Measurements from ENCODE around the gene CAMK1D.
"Not testable (repeated sequence)": the region's sequence is repeated elsewhere in the genome, so short reads cannot be mapped to it uniquely, and the experiment has no call there.

CAMK1D gene

GRCh38 chr10:12711350-12711708 is 362.0 kb downstream of the CAMK1D start:
- H3K36me3 ChIP-seq (ENCODE audit: control insufficient read depth, insufficient read depth, low read length) = no peaks in the 10 kb centered on the region
- H3K27me3 ChIP-seq (ENCODE audit: control insufficient read depth, insufficient read depth, low read length, poor library complexity, severe bottlenecking) = no peaks in the 10 kb centered on the region
- no peaks in the 10 kb centered on the region for H3K9me3 ChIP-seq (ENCODE audit: control insufficient read depth, low read length)
- no peak overlapping the region for H3K4me3 ChIP-seq (ENCODE audit: insufficient read depth, low read depth, low read length)
- H3K4me1 ChIP-seq (ENCODE audit: control insufficient read depth, insufficient read depth, low read length) = peaks cover 7% of the 10 kb centered on the region
- no peak overlapping the region for H3K27ac ChIP-seq (ENCODE audit: insufficient read depth, low read depth, low read length, poor library complexity, severe bottlenecking)
- 61 to 63% methylated on average over 6 of the region's 6 CpGs for WGBS, 2 experiments

GRCh38 chr10:12712293-12712983 is 363.1 kb downstream of the CAMK1D start:
- Histone ChIP-seq H3K9me3 (ENCODE audit: control insufficient read depth, low read length) (no peaks in the 10 kb centered on the region), H3K4me1 (ENCODE audit: control insufficient read depth, insufficient read depth, low read length) (peaks cover 3% of the 10 kb centered on the region), H3K27me3 (ENCODE audit: control insufficient read depth, insufficient read depth, low read length, poor library complexity, severe bottlenecking) (no peaks in the 10 kb centered on the region), H3K4me3 (ENCODE audit: insufficient read depth, low read depth, low read length) (no peak overlapping the region), H3K27ac (ENCODE audit: insufficient read depth, low read depth, low read length, poor library complexity, severe bottlenecking) (no peak overlapping the region), H3K36me3 (ENCODE audit: control insufficient read depth, insufficient read depth, low read length) (no peaks in the 10 kb centered on the region)
- 91 to 93% methylated on average over 7 to 10 of the region's 11 CpGs for WGBS, 2 experiments

- not testable (repeated sequence) for H3K4me1 ChIP-seq (ENCODE audit: control insufficient read depth, insufficient read depth, low read length); H3K4me3 ChIP-seq (ENCODE audit: insufficient read depth, low read depth, low read length); H3K9me3 ChIP-seq (ENCODE audit: control insufficient read depth, low read length); H3K36me3 ChIP-seq (ENCODE audit: control insufficient read depth, insufficient read depth, low read length); H3K27me3 ChIP-seq (ENCODE audit: control insufficient read depth, insufficient read depth, low read length, poor library complexity, severe bottlenecking); H3K27ac ChIP-seq (ENCODE audit: insufficient read depth, low read depth, low read length, poor library complexity, severe bottlenecking)
- 88 to 96% methylated on average over 6 of the region's 6 CpGs for WGBS, 2 experiments
Observed at GRCh38 chr10:12712984-12713316, 363.6 kb downstream of the CAMK1D start.

GRCh38 chr10:12716042-12716441 is 366.7 kb downstream of the CAMK1D start:
- Histone ChIP-seq H3K9me3 (ENCODE audit: control insufficient read depth, low read length) (no peaks in the 10 kb centered on the region), H3K4me1 (ENCODE audit: control insufficient read depth, insufficient read depth, low read length) (no peaks in the 10 kb centered on the region), H3K27me3 (ENCODE audit: control insufficient read depth, insufficient read depth, low read length, poor library complexity, severe bottlenecking) (no peaks in the 10 kb centered on the region), H3K36me3 (ENCODE audit: control insufficient read depth, insufficient read depth, low read length) (no peaks in the 10 kb centered on the region), H3K4me3 (ENCODE audit: insufficient read depth, low read depth, low read length) (no peak overlapping the region), H3K27ac (ENCODE audit: insufficient read depth, low read depth, low read length, poor library complexity, severe bottlenecking) (no peak overlapping the region)
- WGBS, 2 experiments = 86 to 93% methylated on average over 9 of the region's 9 CpGs

- Histone ChIP-seq H3K9me3 (ENCODE audit: control insufficient read depth, low read length) (no peaks in the 10 kb centered on the region), H3K36me3 (ENCODE audit: control insufficient read depth, insufficient read depth, low read length) (no peaks in the 10 kb centered on the region), H3K4me3 (ENCODE audit: insufficient read depth, low read depth, low read length) (no peak overlapping the region), H3K27me3 (ENCODE audit: control insufficient read depth, insufficient read depth, low read length, poor library complexity, severe bottlenecking) (no peaks in the 10 kb centered on the region), H3K4me1 (ENCODE audit: control insufficient read depth, insufficient read depth, low read length) (no peaks in the 10 kb centered on the region), H3K27ac (ENCODE audit: insufficient read depth, low read depth, low read length, poor library complexity, severe bottlenecking) (no peak overlapping the region)
- 88 to 89% methylated on average over 12 of the region's 12 CpGs for WGBS, 2 experiments
Observed at GRCh38 chr10:12717981-12718707, 368.8 kb downstream of the CAMK1D start.

GRCh38 chr10:12719365-12719764 is 370.0 kb downstream of the CAMK1D start:
- no peaks in the 10 kb centered on the region for H3K9me3 ChIP-seq (ENCODE audit: control insufficient read depth, low read length)
- H3K4me3 ChIP-seq (ENCODE audit: insufficient read depth, low read depth, low read length) = no peak overlapping the region
- no peaks in the 10 kb centered on the region for H3K36me3 ChIP-seq (ENCODE audit: control insufficient read depth, insufficient read depth, low read length)
- no peaks in the 10 kb centered on the region for H3K27me3 ChIP-seq (ENCODE audit: control insufficient read depth, insufficient read depth, low read length, poor library complexity, severe bottlenecking)
- no peak overlapping the region for H3K27ac ChIP-seq (ENCODE audit: insufficient read depth, low read depth, low read length, poor library complexity, severe bottlenecking)
- no peaks in the 10 kb centered on the region for H3K4me1 ChIP-seq (ENCODE audit: control insufficient read depth, insufficient read depth, low read length)
- WGBS, 2 experiments = 92 to 97% methylated on average over 2 of the region's 2 CpGs

- H3K9me3 ChIP-seq (ENCODE audit: control insufficient read depth, low read length) = no peaks in the 10 kb centered on the region
- no peaks in the 10 kb centered on the region for H3K27me3 ChIP-seq (ENCODE audit: control insufficient read depth, insufficient read depth, low read length, poor library complexity, severe bottlenecking)
- H3K4me3 ChIP-seq (ENCODE audit: insufficient read depth, low read depth, low read length) = no peak overlapping the region
- H3K27ac ChIP-seq (ENCODE audit: insufficient read depth, low read depth, low read length, poor library complexity, severe bottlenecking) = no peak overlapping the region
- peaks cover 3% of the 10 kb centered on the region for H3K4me1 ChIP-seq (ENCODE audit: control insufficient read depth, insufficient read depth, low read length)
- 91 to 96% methylated on average over 9 of the region's 9 CpGs for WGBS, 2 experiments
- H3K36me3 ChIP-seq (ENCODE audit: control insufficient read depth, insufficient read depth, low read length) = no peaks in the 10 kb centered on the region
Observed at GRCh38 chr10:12720217-12720981, 371.1 kb downstream of the CAMK1D start.

- Histone ChIP-seq H3K27ac (ENCODE audit: insufficient read depth, low read depth, low read length, poor library complexity, severe bottlenecking) (no peak overlapping the region), H3K9me3 (ENCODE audit: control insufficient read depth, low read length) (no peaks in the 10 kb centered on the region), H3K27me3 (ENCODE audit: control insufficient read depth, insufficient read depth, low read length, poor library complexity, severe bottlenecking) (no peaks in the 10 kb centered on the region), H3K36me3 (ENCODE audit: control insufficient read depth, insufficient read depth, low read length) (no peaks in the 10 kb centered on the region), H3K4me3 (ENCODE audit: insufficient read depth, low read depth, low read length) (no peak overlapping the region), H3K4me1 (ENCODE audit: control insufficient read depth, insufficient read depth, low read length) (peaks cover 3% of the 10 kb centered on the region)
- WGBS, 2 experiments = 94 to 95% methylated on average over 3 of the region's 3 CpGs
Observed at GRCh38 chr10:12721334-12721733, 372.0 kb downstream of the CAMK1D start.

GRCh38 chr10:12723220-12723619 is 373.9 kb downstream of the CAMK1D start:
- WGBS, 2 experiments = 90 to 95% methylated on average over 2 to 4 of the region's 4 CpGs

GRCh38 chr10:12724807-12725579 is 375.6 kb downstream of the CAMK1D start:
- H3K4me1 ChIP-seq (ENCODE audit: control insufficient read depth, insufficient read depth, low read length) = peaks cover 3% of the 10 kb centered on the region
- H3K27me3 ChIP-seq (ENCODE audit: control insufficient read depth, insufficient read depth, low read length, poor library complexity, severe bottlenecking) = no peaks in the 10 kb centered on the region
- H3K27ac ChIP-seq (ENCODE audit: insufficient read depth, low read depth, low read length, poor library complexity, severe bottlenecking) = no peak overlapping the region
- WGBS, 2 experiments = 63 to 71% methylated on average over 9 to 10 of the region's 10 CpGs
- no peaks in the 10 kb centered on the region for H3K9me3 ChIP-seq (ENCODE audit: control insufficient read depth, low read length)
- no peaks in the 10 kb centered on the region for H3K36me3 ChIP-seq (ENCODE audit: control insufficient read depth, insufficient read depth, low read length)
- H3K4me3 ChIP-seq (ENCODE audit: insufficient read depth, low read depth, low read length) = no peak overlapping the region

More at GRCh38 chr10:12723220-12723619, 373.9 kb downstream of the CAMK1D start:
- Histone ChIP-seq H3K4me1 (ENCODE audit: control insufficient read depth, insufficient read depth, low read length) (peaks cover 3% of the 10 kb centered on the region), H3K9me3 (ENCODE audit: control insufficient read depth, low read length) (no peaks in the 10 kb centered on the region), H3K4me3 (ENCODE audit: insufficient read depth, low read depth, low read length) (no peak overlapping the region), H3K36me3 (ENCODE audit: control insufficient read depth, insufficient read depth, low read length) (no peaks in the 10 kb centered on the region), H3K27me3 (ENCODE audit: control insufficient read depth, insufficient read depth, low read length, poor library complexity, severe bottlenecking) (no peaks in the 10 kb centered on the region), H3K27ac (ENCODE audit: insufficient read depth, low read depth, low read length, poor library complexity, severe bottlenecking) (no peak overlapping the region)
